K562 (cell line): ENCODE data around the gene ACLY. TPM values are rescaled to one million over a fixed set of nuclear protein-coding genes. Genes with fewer than 3 reads are reported as not detected.

Experiments used
- CHAMP1 ChIP-seq: fragments of 450-650 bp; IDR thresholded peaks from 2 replicates; pipeline ENCODE4 v1.6.1; 2016; ENCODE audit warnings: mild to moderate bottlenecking
- ERF ChIP-seq: fragments of 450-650 bp; formaldehyde crosslinking; IDR thresholded peaks from 2 replicates; pipeline ENCODE4 v1.4.0; 2020; ENCODE audit warnings: mild to moderate bottlenecking, mixed read lengths
- ESRRA ChIP-seq: fragments of 450-650 bp; IDR thresholded peaks from 2 replicates; pipeline ENCODE4 v1.6.1; 2014; ENCODE audit warnings: low read depth, mild to moderate bottlenecking, moderate library complexity, borderline replicate concordance
- KDM5B ChIP-seq: fragments of 200-600 bp; sonication (generic); IDR thresholded peaks from 2 replicates; pipeline ENCODE4 v1.6.1; 2012; ENCODE audit warnings: low read depth, mild to moderate bottlenecking, moderate library complexity, low read length, control low read depth, inconsistent platforms; ENCODE audit not compliant: insufficient replicate concordance
- SMARCA5 ChIP-seq: fragments of 450-650 bp; IDR thresholded peaks from 2 replicates; pipeline ENCODE4 v1.6.1; 2016
- SRSF1 ChIP-seq: fragments of 200-400 bp; formaldehyde crosslinking; IDR thresholded peaks from 2 replicates; pipeline ENCODE4 v1.6.1; 2017; ENCODE audit warnings: mild to moderate bottlenecking, low read depth, low read length, moderate library complexity
- TFE3 ChIP-seq: fragments of 450-650 bp; formaldehyde crosslinking; IDR thresholded peaks from 2 replicates; pipeline ENCODE4 v1.4.0; 2020; ENCODE audit warnings: mild to moderate bottlenecking, mixed read lengths
- ZNF124 ChIP-seq: sonication (generic); formaldehyde crosslinking; IDR thresholded peaks from 2 replicates; pipeline ENCODE4 v1.8.1; 2022; ENCODE audit warnings: missing genetic modification reagents
- ZNF584 ChIP-seq: fragments of 200-800 bp; sonication (Bioruptor generic); IDR thresholded peaks from 2 replicates; pipeline ENCODE4 v1.6.1; 2016; ENCODE audit warnings: low read depth, mild to moderate bottlenecking, missing genetic modification characterization, missing compliant biosample characterization
- polyA plus RNA-seq, 8 experiments: library from polyadenylated mRNA; depleted of rRNA in 4 of 8; stranded (reverse) in 5 of 8; unstranded in 3 of 8; fragments of >200 nt; fragmentation: Nextera tagmentation in 2 of 8; fragmentation: Illumina TruSeq in 1 of 8; extraction: Ambion mirVana in 2 of 8; extraction: Trizol in 1 of 8; gene quantifications; 2 replicates each; pipeline versions ENCODE4 v1.2.1 to v1.2.3, GENCODE V29; 2011 to 2014; ENCODE audit warnings: inconsistent platforms in 1 of 8, missing spikeins in 1 of 8
- total RNA-seq, 7 experiments: library from RNA; depleted of rRNA in 6 of 7; stranded (reverse); fragments of >200 nt in 6 of 7; fragmentation: Illumina TruSeq in 2 of 7; extraction: Trizol in 2 of 7; gene quantifications; 2 replicates each; pipeline versions ENCODE4 v1.2.1 to v1.2.3, GENCODE V29; 2011 to 2021; ENCODE audit warnings: low replicate concordance in 1 of 7

The ACLY gene
- total and polyA plus RNA-seq, 9 of the 15 experiments (the other 6 are each of a cell fraction or from before 2014, with no cell fraction given) = 42.9 to 280 (median 125) TPM

DNA sequence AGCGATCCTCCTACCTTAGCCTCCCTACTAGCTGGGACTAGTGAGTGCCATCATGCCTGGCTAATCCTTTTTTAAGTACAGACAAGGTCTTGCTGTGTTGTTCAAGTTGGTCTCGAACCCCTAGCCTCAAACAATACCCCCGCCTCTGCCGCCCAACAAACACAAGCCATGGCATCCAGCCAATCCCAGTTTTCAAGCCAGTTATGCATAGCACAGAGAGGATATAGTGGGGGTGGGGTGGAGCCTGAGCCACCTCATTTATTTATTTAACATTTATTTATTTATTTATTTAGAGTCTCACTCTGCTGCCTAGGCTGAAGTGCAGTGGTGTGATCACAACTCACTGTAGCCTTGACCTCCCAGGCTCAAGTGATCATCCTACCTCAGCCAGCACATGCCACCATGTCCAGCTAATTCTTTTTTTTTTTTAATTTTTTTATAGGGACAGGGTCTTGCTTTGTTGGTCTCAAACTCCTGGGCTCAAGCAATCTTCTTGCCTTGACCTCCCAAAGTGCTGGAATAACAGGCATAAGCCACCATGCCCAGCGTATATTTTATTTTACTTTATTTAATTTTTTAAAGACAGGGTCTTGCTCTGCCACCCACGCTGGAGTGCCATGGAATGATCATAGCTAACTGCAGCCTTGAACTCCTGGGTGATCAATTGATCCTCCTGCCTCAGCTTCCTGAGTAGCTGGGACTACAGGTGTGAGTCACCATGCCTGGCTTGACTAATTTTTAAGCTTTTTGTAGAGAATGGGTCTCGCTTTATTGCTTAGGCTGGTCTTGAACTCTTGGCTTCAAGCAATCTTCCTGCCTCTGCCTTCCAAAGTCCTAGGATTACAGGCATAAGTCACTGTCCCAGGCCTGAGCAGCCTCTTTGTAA, 27.4 kb downstream of the ACLY start (continued):
- TF ChIP-seq CHAMP1 (no peak), ZNF584 (CRISPR knock-in tag) (no peak), KDM5B (no peak), ZNF124 (CRISPR knock-in tag) (no peak), ERF (CRISPR knock-in tag) (no peak), SRSF1 (no peak), ESRRA (no peak), TFE3 (no peak), SMARCA5 (no peak)
